Endothelial cell of umbilical vein (primary cell): ENCODE results near the gene BTBD2. TPM values are rescaled to one million over a fixed set of nuclear protein-coding genes. Genes with fewer than 3 reads are reported as not detected.

Experiments
- BruUV-seq: library from RNA; stranded (reverse); fragments of 400-500 nt; replicated peaks from 2 replicates; lab custom pipeline; 2021; lab: Mats Ljungman, UMichigan
- CTCF ChIA-PET: fragments of 300-600, 350-600 bp; sonication (Branson Sonifier 250); formaldehyde crosslinking; loops from one replicate; lab custom pipeline; 2021; ENCODE audit warnings: antibody characterized with exemption, inconsistent platforms; lab: Charles Lee
- POLR2A ChIA-PET: fragments of 300-600, 350-600 bp; sonication (Branson Sonifier 250); formaldehyde crosslinking; loops from one replicate; lab custom pipeline; 2021; ENCODE audit warnings: antibody characterized with exemption, inconsistent platforms; lab: Charles Lee
- DNase-seq: peaks from one replicate; pipeline ENCODE4 v3.0.0-alpha.2; 2011; ENCODE audit warnings: low read depth, low spot score
- FAIRE-seq: peaks from 2 replicates; lab custom pipeline; 2011; peaks lifted over from hg19 to GRCh38; lab: Jason Lieb, UNC
- H2AFZ ChIP-seq: 2 replicates; pipeline ENCODE4 v1.6.0; 2012; ENCODE audit warnings: low read depth, low read length, control low read depth, inconsistent platforms
- H3K27ac ChIP-seq: 2 replicates; pipeline ENCODE4 v1.5.1; 2011; ENCODE audit warnings: low read depth, mild to moderate bottlenecking, control low read depth, low read length, moderate library complexity; ENCODE audit not compliant: insufficient read depth
- H3K27me3 ChIP-seq, 2 experiments: 2 replicates each; pipeline versions ENCODE4 v1.6.0 to v1.6.1; 2011; ENCODE audit warnings: low read length in 2 of 2, mixed read lengths in 1 of 2; ENCODE audit not compliant: control insufficient read depth in 2 of 2, insufficient read depth in 2 of 2
- H3K36me3 ChIP-seq, 2 experiments: 2 replicates in 1 of 2; 3 replicates in 1 of 2; pipeline ENCODE4 v1.5.1; 2011; ENCODE audit warnings: low read length in 2 of 2, mild to moderate bottlenecking in 1 of 2, moderate library complexity in 1 of 2; ENCODE audit not compliant: control insufficient read depth in 2 of 2, insufficient read depth in 2 of 2; ENCODE audit errors: extremely low read depth in 1 of 2
- H3K4me1 ChIP-seq: 3 replicates; pipeline ENCODE4 v1.5.1; 2011; ENCODE audit warnings: mild to moderate bottlenecking, low read length; ENCODE audit not compliant: control insufficient read depth, insufficient read depth; ENCODE audit errors: extremely low read depth
- H3K4me2 ChIP-seq: 2 replicates; pipeline ENCODE4 v1.6.1; 2011; ENCODE audit warnings: low read length, control low read depth, mixed read lengths; ENCODE audit not compliant: insufficient read depth
- H3K4me3 ChIP-seq, 3 experiments: fragments of 200-600 bp in 1 of 3; sonication (generic), shearing (Covaris generic) in 1 of 3; replicated peaks in 1 of 3; 2 replicates each; pipeline ENCODE4 v1.5.1; 2011 to 2016; ENCODE audit warnings: control low read depth in 3 of 3, low read length in 3 of 3, mild to moderate bottlenecking in 2 of 3, inconsistent platforms in 1 of 3, low read depth in 1 of 3, moderate library complexity in 1 of 3; ENCODE audit not compliant: insufficient read depth in 1 of 3
- H3K79me2 ChIP-seq: 2 replicates; pipeline ENCODE4 v1.6.0; 2012; ENCODE audit warnings: low read length, inconsistent platforms; ENCODE audit not compliant: control insufficient read depth, insufficient read depth
- H3K9ac ChIP-seq: replicated peaks from 2 replicates; pipeline ENCODE3; 2011; ENCODE audit warnings: low read length, control low read depth; ENCODE audit not compliant: insufficient read depth; ENCODE audit errors: extremely low read depth
- H3K9me1 ChIP-seq: replicated peaks from 3 replicates; pipeline ENCODE4 v1.6.0; 2011; ENCODE audit warnings: mild to moderate bottlenecking, low read length; ENCODE audit not compliant: control insufficient read depth, insufficient read depth; ENCODE audit errors: extremely low read depth
- H3K9me3 ChIP-seq: replicated peaks from 2 replicates; pipeline ENCODE4 v1.5.1; 2012; ENCODE audit warnings: low read length, inconsistent platforms; ENCODE audit not compliant: control insufficient read depth, insufficient read depth
- H4K20me1 ChIP-seq: replicated peaks from 2 replicates; pipeline ENCODE3; 2011; ENCODE audit warnings: mild to moderate bottlenecking, low read length; ENCODE audit not compliant: control insufficient read depth, insufficient read depth; ENCODE audit errors: extremely low read depth
- EZH2 ChIP-seq: IDR thresholded peaks from 2 replicates; pipeline ENCODE4 v1.6.1; 2012; ENCODE audit warnings: borderline replicate concordance, low read depth, mild to moderate bottlenecking, moderate library complexity, low read length, inconsistent platforms; ENCODE audit not compliant: severe bottlenecking
- FOS ChIP-seq: IDR thresholded peaks from 2 replicates; pipeline ENCODE4 v1.6.1; 2011; ENCODE audit warnings: mild to moderate bottlenecking, low read length, moderate library complexity, borderline replicate concordance; ENCODE audit not compliant: insufficient read depth
- GATA2 ChIP-seq: IDR thresholded peaks from 2 replicates; pipeline ENCODE4 v1.7.0; 2011; ENCODE audit warnings: low read depth, mild to moderate bottlenecking, moderate library complexity, mixed read lengths, low read length; ENCODE audit not compliant: insufficient read length, insufficient read depth
- JUN ChIP-seq: IDR thresholded peaks from 2 replicates; pipeline ENCODE4 v1.6.1; 2011; ENCODE audit warnings: borderline replicate concordance, low read depth; ENCODE audit not compliant: insufficient read length, insufficient read depth
- MYC ChIP-seq: IDR thresholded peaks from one replicate; pipeline ENCODE4 v1.6.1; 2011; ENCODE audit warnings: mild to moderate bottlenecking, low read depth, low read length
- POLR2A ChIP-seq: IDR thresholded peaks from 2 replicates; pipeline ENCODE4 v1.6.1; 2012; ENCODE audit warnings: low read depth, mild to moderate bottlenecking, control low read depth, low read length
- POLR2AphosphoS5 ChIP-seq: IDR thresholded peaks from 2 replicates; pipeline ENCODE4 v1.6.1; 2012; ENCODE audit warnings: low read depth, mild to moderate bottlenecking, control low read depth, low read length, moderate library complexity; ENCODE audit not compliant: insufficient read depth
- dilution Hi-C: fragments of 300-500 bp; cut with MboI; formaldehyde crosslinking; loops from one replicate; pipeline ENCODE4 v1.15.0; 2019; ENCODE audit warnings: low sequenced_read_pairs; ENCODE audit not compliant: extremely low pct_ligation_motif_present
- intact Hi-C: fragments of 100-400 bp; cut with micrococcal nuclease; formaldehyde crosslinking; loops from one replicate; pipeline ENCODE4 v1.10.0; 2022
- polyA plus RNA-seq, 4 experiments: library from polyadenylated mRNA; depleted of rRNA in 3 of 4; stranded (reverse) in 3 of 4; unstranded in 1 of 4; fragments of >200 nt; gene quantifications; 2 replicates each; pipeline versions ENCODE4 v1.2.1 to v1.2.3, GENCODE V29; 2011 to 2012; ENCODE audit warnings: missing spikeins in 1 of 4
- total RNA-seq: library from RNA; stranded (reverse); gene quantifications from 2 replicates; pipeline ENCODE4 v1.2.3, GENCODE V29; 2021
- TF ChIP-seq, protein P1 (sequence below), 2 donors: IDR thresholded peaks; 1 replicate in 1 of 2; 2 replicates in 1 of 2; pipeline ENCODE4 v1.5.1; 2011; ENCODE audit warnings: low read length in 2 of 2, mild to moderate bottlenecking in 2 of 2, moderate library complexity in 2 of 2, control low read depth in 1 of 2, inconsistent platforms in 1 of 2, low read depth in 1 of 2; ENCODE audit not compliant: insufficient read depth in 1 of 2; ENCODE audit errors: extremely low read depth in 1 of 2
- TF ChIP-seq, protein P2 (sequence below): IDR thresholded peaks from 2 replicates; pipeline ENCODE4 v1.6.1; 2011; ENCODE audit not compliant: insufficient read depth, insufficient read length

The BTBD2 gene
- total and polyA plus RNA-seq, 2 donors (not counting 3 experiments of a cell fraction or from before 2014, with no cell fraction given): 59.2 to 78.2 TPM

DNA sequence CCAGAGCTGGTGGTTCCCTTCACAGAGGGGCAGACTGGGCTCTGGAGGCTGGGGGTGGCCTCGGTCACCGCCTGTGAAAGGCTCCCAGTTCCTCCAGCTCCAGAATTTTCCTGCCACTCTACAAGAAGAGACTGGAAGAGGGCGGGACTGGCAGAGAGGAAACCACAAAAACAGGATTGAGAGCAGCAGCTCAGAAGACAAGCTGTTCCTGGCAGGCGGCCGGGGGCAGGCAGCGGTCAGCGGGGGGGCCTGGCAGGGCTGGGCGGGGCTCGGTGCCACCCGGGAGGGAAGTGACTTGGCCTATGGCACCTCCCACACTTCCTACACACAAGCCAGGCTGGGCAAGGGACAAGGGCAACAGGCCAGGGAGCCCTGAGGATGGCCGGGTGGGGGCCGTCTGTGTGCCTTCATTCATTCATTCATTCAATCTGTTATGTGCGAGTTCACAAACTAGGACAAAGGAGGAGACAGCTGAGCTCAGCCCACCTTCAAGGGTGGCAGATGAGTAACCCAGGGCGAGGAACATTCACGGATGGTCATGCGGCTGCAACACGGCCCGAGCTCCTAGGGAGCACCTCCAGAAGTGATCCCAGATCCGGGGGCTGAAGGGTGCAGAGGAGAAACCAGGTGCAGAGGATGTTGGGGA lies 16.9 kb upstream of the BTBD2 start:
- peak overlapping the region; percentile 30 for H2AFZ ChIP-seq
- no peaks in the 10 kb centered on the region for H3K27me3 ChIP-seq
- H3K4me1 ChIP-seq: peaks cover 17% of the 10 kb centered on the region
- no TSS peak for BruUV-seq
- ChIA-PET POLR2A (no interaction called here), CTCF (interaction anchor here (1.0 to 2.3 kb wide), 6 partner anchors 10 to 283 kb away, joined by 3 to 17 read pairs (median 4); no protein-coding TSS in a partner anchor)
- H4K20me1 ChIP-seq: no peaks in the 10 kb centered on the region
- TF ChIP-seq FOS: peak; percentile 46
- TF ChIP-seq GATA2: no peak
- no peak for TF ChIP-seq JUN
- TF ChIP-seq, protein P1, sequence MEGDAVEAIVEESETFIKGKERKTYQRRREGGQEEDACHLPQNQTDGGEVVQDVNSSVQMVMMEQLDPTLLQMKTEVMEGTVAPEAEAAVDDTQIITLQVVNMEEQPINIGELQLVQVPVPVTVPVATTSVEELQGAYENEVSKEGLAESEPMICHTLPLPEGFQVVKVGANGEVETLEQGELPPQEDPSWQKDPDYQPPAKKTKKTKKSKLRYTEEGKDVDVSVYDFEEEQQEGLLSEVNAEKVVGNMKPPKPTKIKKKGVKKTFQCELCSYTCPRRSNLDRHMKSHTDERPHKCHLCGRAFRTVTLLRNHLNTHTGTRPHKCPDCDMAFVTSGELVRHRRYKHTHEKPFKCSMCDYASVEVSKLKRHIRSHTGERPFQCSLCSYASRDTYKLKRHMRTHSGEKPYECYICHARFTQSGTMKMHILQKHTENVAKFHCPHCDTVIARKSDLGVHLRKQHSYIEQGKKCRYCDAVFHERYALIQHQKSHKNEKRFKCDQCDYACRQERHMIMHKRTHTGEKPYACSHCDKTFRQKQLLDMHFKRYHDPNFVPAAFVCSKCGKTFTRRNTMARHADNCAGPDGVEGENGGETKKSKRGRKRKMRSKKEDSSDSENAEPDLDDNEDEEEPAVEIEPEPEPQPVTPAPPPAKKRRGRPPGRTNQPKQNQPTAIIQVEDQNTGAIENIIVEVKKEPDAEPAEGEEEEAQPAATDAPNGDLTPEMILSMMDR (IDR thresholded peaks at IDR 0.05; ENCODE audit: extremely low read depth in 1 of 2, insufficient read depth in 1 of 2, low read depth in 1 of 2, low read length in 2 of 2): no peak
- TF ChIP-seq MYC: no peak
- no peak for TF ChIP-seq EZH2
- TF ChIP-seq POLR2A: peak; percentile 70
- peak; percentile 97 for TF ChIP-seq POLR2AphosphoS5
- TF ChIP-seq, protein P2, sequence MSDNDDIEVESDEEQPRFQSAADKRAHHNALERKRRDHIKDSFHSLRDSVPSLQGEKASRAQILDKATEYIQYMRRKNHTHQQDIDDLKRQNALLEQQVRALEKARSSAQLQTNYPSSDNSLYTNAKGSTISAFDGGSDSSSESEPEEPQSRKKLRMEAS: no peak
- no peaks in the 10 kb centered on the region for H3K79me2 ChIP-seq
- H3K36me3 ChIP-seq: no peaks in the 10 kb centered on the region
- FAIRE-seq (peak; percentile 99), DNase-seq (peak; percentile 92)
- H3K27ac ChIP-seq: peak overlapping the region; percentile 60
- H3K9me3 ChIP-seq: no peaks in the 10 kb centered on the region
- no peaks in the 10 kb centered on the region for H3K9me1 ChIP-seq
- peak overlapping the region; percentile 29 for H3K4me2 ChIP-seq
- H3K4me3 ChIP-seq: no peak overlapping the region
- H3K9ac ChIP-seq: no peak overlapping the region
- intact Hi-C loops: loop anchor here (1.0 kb wide), 1 partner anchor 15 kb away; no protein-coding TSS in a partner anchor
- dilution Hi-C loops: no loop called here
